Brain microvascular endothelial cell (primary cell): ENCODE results near the gene DOCK3.

Source experiments
- DNase-seq: peaks from one replicate; pipeline ENCODE4 v3.0.0-alpha.2; 2020
- H3K27ac ChIP-seq: fragments of 250-450 bp; sonication (Bioruptor Pico); 2 replicates; pipeline ENCODE4 v1.5.1; 2020; ENCODE audit warnings: mild to moderate bottlenecking, moderate library complexity
- H3K27me3 ChIP-seq: fragments of 250-450 bp; sonication (Bioruptor Pico); replicated peaks from 2 replicates; pipeline ENCODE4 v1.5.1; 2020; ENCODE audit warnings: mild to moderate bottlenecking
- H3K36me3 ChIP-seq: fragments of 250-450 bp; sonication (Bioruptor Pico); replicated peaks from 2 replicates; pipeline ENCODE4 v1.5.1; 2020; ENCODE audit warnings: mild to moderate bottlenecking
- H3K4me3 ChIP-seq: 2 replicates; pipeline ENCODE4 v1.5.1; 2011; ENCODE audit warnings: low read depth, mild to moderate bottlenecking, control low read depth, low read length, moderate library complexity
- CTCF ChIP-seq: IDR thresholded peaks from 2 replicates; pipeline ENCODE4 v1.5.1; 2011; ENCODE audit warnings: low read depth, mild to moderate bottlenecking, moderate library complexity, low read length, control low read depth, inconsistent platforms; ENCODE audit errors: missing control alignments
- in situ Hi-C: cut with HindIII; loops from 2 replicates; pipeline ENCODE4 v1.10.0; 2017; ENCODE audit warnings: low sequenced_read_pairs, low pct_ligation_motif_present

The DOCK3 gene

GRCh38 chr3:51269466-51269865, 594.7 kb downstream of the DOCK3 start:
- Histone ChIP-seq H3K27ac (no peak overlapping the region), H3K36me3 (no peaks in the 10 kb centered on the region), H3K4me3 (no peak overlapping the region), H3K27me3 (no peaks in the 10 kb centered on the region)
- in situ Hi-C loops: no loop called here
- DNase-seq: no peak
- TF ChIP-seq CTCF: peak; percentile 46

- Histone ChIP-seq H3K4me3 (no peak overlapping the region), H3K27me3 (no peaks in the 10 kb centered on the region), H3K36me3 (no peaks in the 10 kb centered on the region), H3K27ac (no peak overlapping the region)
- DNase-seq: no peak
- TF ChIP-seq CTCF: no peak
- in situ Hi-C loops: no loop called here
Observed at GRCh38 chr3:51270559-51270958, 595.8 kb downstream of the DOCK3 start.

GRCh38 chr3:51271172-51271571, 596.4 kb downstream of the DOCK3 start:
- no peak overlapping the region for H3K4me3 ChIP-seq
- no peak overlapping the region for H3K27ac ChIP-seq
- DNase-seq: no peak
- no peak for TF ChIP-seq CTCF
- in situ Hi-C loops: no loop called here
- H3K27me3 ChIP-seq: no peaks in the 10 kb centered on the region
- no peaks in the 10 kb centered on the region for H3K36me3 ChIP-seq

- Histone ChIP-seq H3K27me3 (no peaks in the 10 kb centered on the region), H3K36me3 (no peaks in the 10 kb centered on the region), H3K4me3 (no peak overlapping the region), H3K27ac (no peak overlapping the region)
- TF ChIP-seq CTCF: no peak
- DNase-seq: no peak
- in situ Hi-C loops: no loop called here
Observed at GRCh38 chr3:51274052-51274451, 599.3 kb downstream of the DOCK3 start.

- no peaks in the 10 kb centered on the region for H3K36me3 ChIP-seq
- H3K4me3 ChIP-seq: no peak overlapping the region
- no peak for TF ChIP-seq CTCF
- no peak for DNase-seq
- in situ Hi-C loops: no loop called here
- H3K27ac ChIP-seq: no peak overlapping the region
- H3K27me3 ChIP-seq: no peaks in the 10 kb centered on the region
Observed at GRCh38 chr3:51275111-51275805, 600.5 kb downstream of the DOCK3 start.

- DNase-seq: no peak
- H3K27me3 ChIP-seq: no peaks in the 10 kb centered on the region
- no peaks in the 10 kb centered on the region for H3K36me3 ChIP-seq
- no peak overlapping the region for H3K4me3 ChIP-seq
- TF ChIP-seq CTCF: no peak
- in situ Hi-C loops: no loop called here
- no peak overlapping the region for H3K27ac ChIP-seq
Observed at GRCh38 chr3:51276046-51276445, 601.3 kb downstream of the DOCK3 start.
